HG03196 (cell line): Measurements from ENCODE around the gene TLE7.

Experiments
- ATAC-seq: cut with Tn5 transposase; IDR thresholded peaks from one replicate; pipeline ENCODE4 v1.9.1; 2021; ENCODE audit not compliant: unreplicated experiment

TLE7 gene

GRCh38 chr16:71414038-71414437 lies 27.8 kb downstream of the TLE7 start:
- ATAC-seq: no peak

- ATAC-seq: no peak
These were observed 28.5 kb downstream of the TLE7 start for GRCh38 chr16:71413341-71413740.

- no peak for ATAC-seq
These were observed 29.3 kb downstream of the TLE7 start for GRCh38 chr16:71412270-71413160.

GRCh38 chr16:71410146-71410545 lies 31.7 kb downstream of the TLE7 start:
- ATAC-seq: no peak

GRCh38 chr16:71409011-71409775 lies 32.7 kb downstream of the TLE7 start:
- no peak for ATAC-seq

- no peak for ATAC-seq
These were observed 33.3 kb downstream of the TLE7 start for GRCh38 chr16:71408536-71408935.

GRCh38 chr16:71407731-71408130 lies 34.1 kb downstream of the TLE7 start:
- ATAC-seq: no peak

GRCh38 chr16:71406724-71407123 lies 35.1 kb downstream of the TLE7 start:
- ATAC-seq: no peak

GRCh38 chr16:71406316-71406715 lies 35.5 kb downstream of the TLE7 start:
- no peak for ATAC-seq

- ATAC-seq: no peak
These were observed 37.5 kb downstream of the TLE7 start for GRCh38 chr16:71404364-71404763.

GRCh38 chr16:71402674-71403073 lies 39.2 kb downstream of the TLE7 start:
- no peak for ATAC-seq

GRCh38 chr16:71402007-71402406 lies 39.8 kb downstream of the TLE7 start:
- ATAC-seq: no peak

GRCh38 chr16:71399801-71400563 lies 41.9 kb downstream of the TLE7 start:
- no peak for ATAC-seq

GRCh38 chr16:71396594-71396993 lies 45.3 kb downstream of the TLE7 start:
- ATAC-seq: no peak

- ATAC-seq: no peak
These were observed 52.5 kb downstream of the TLE7 start for GRCh38 chr16:71389330-71389729.

GRCh38 chr16:71387045-71387871 lies 54.6 kb downstream of the TLE7 start:
- no peak for ATAC-seq

- no peak for ATAC-seq
These were observed 57.7 kb downstream of the TLE7 start for GRCh38 chr16:71384073-71384724.

- ATAC-seq: no peak
These were observed 58.6 kb downstream of the TLE7 start for GRCh38 chr16:71383054-71383773.

- ATAC-seq: no peak
These were observed 61.0 kb downstream of the TLE7 start for GRCh38 chr16:71380831-71381230.
